ENCODE data around the gene AQP3.
"Not testable (repeated sequence)": the region's sequence is repeated elsewhere in the genome, so short reads cannot be mapped to it uniquely, and the experiment has no call there.

The AQP3 gene

GRCh38 chr9:33440204-33440603 is 7.2 kb downstream of the AQP3 start:
- no peak for DNase-seq

GRCh38 chr9:33439731-33440130 is 7.7 kb downstream of the AQP3 start:
- DNase-seq = no peak

- no peak for DNase-seq
Measured at GRCh38 chr9:33438926-33439680, 8.3 kb downstream of the AQP3 start.

GRCh38 chr9:33437898-33438297 is 9.5 kb downstream of the AQP3 start:
- DNase-seq = no peak

- DNase-seq = no peak
Measured at GRCh38 chr9:33437205-33437604, 10.2 kb downstream of the AQP3 start.

GRCh38 chr9:33436445-33436844 is 10.9 kb downstream of the AQP3 start:
- DNase-seq = no peak

GRCh38 chr9:33435821-33436277 is 11.5 kb downstream of the AQP3 start:
- no peak for DNase-seq

- DNase-seq = no peak
Measured at GRCh38 chr9:33434317-33435105, 12.9 kb downstream of the AQP3 start.

GRCh38 chr9:33433871-33434270 is 13.5 kb downstream of the AQP3 start:
- no peak for DNase-seq

- DNase-seq = no peak
Measured at GRCh38 chr9:33431420-33431819, 16.0 kb downstream of the AQP3 start.

GRCh38 chr9:33430942-33431341 is 16.5 kb downstream of the AQP3 start:
- no peak for DNase-seq

GRCh38 chr9:33429256-33429985 is 18.0 kb downstream of the AQP3 start:
- no peak for DNase-seq

- no peak for DNase-seq
Measured at GRCh38 chr9:33426843-33427293, 20.5 kb downstream of the AQP3 start.

GRCh38 chr9:33425128-33425533 is 22.3 kb downstream of the AQP3 start:
- no peak for DNase-seq

GRCh38 chr9:33424492-33424891 is 22.9 kb downstream of the AQP3 start:
- not testable (repeated sequence) for DNase-seq

- not testable (repeated sequence) for DNase-seq
Measured at GRCh38 chr9:33424043-33424442, 23.4 kb downstream of the AQP3 start.

- no peak for DNase-seq
Measured at GRCh38 chr9:33419708-33420303, 27.6 kb downstream of the AQP3 start.

- DNase-seq = no peak
Measured at GRCh38 chr9:33418090-33418489, 29.3 kb downstream of the AQP3 start.

GRCh38 chr9:33416996-33417395 is 30.4 kb downstream of the AQP3 start:
- no peak for DNase-seq

- DNase-seq = peak in 1 of 2 experiments; percentile 36
Measured at GRCh38 chr9:33415501-33416038, 31.8 kb downstream of the AQP3 start.

- no peak for DNase-seq
Measured at GRCh38 chr9:33414889-33415500, 32.4 kb downstream of the AQP3 start.

GRCh38 chr9:33414268-33414667 is 33.1 kb downstream of the AQP3 start:
- DNase-seq = no peak

All from NCI-H1930 (cell line).